Right lobe of liver (tissue), 6 donors: Measurements from ENCODE around the gene GARIN5A. TPM values are rescaled to one million over a fixed set of nuclear protein-coding genes. Genes with fewer than 3 reads are reported as not detected.
"Not testable (repeated sequence)": the region's sequence is repeated elsewhere in the genome, so short reads cannot be mapped to it uniquely, and the experiment has no call there.

Source experiments
- ATAC-seq, 4 donors: fragments of 200-7000 bp; cut with Tn5 transposase; one replicate each; pipeline ENCODE4 v1.9.1; 2020; ENCODE audit warnings: mild to moderate bottlenecking in 4 of 4, moderate library complexity in 4 of 4
- DNase-seq, 3 donors: peaks; one replicate each; pipeline ENCODE4 v3.0.0-alpha.2; 2020
- H3K27ac ChIP-seq, 3 donors: fragments of 200-600 bp; one replicate each; pipeline ENCODE4 v1.8.0; 2022
- H3K27me3 ChIP-seq, 2 donors: fragments of 200-600 bp; one replicate each; pipeline ENCODE4 v1.8.0; 2022
- H3K36me3 ChIP-seq, 4 donors: fragments of 200-600 bp; sonication (generic) in 1 of 4; one replicate each; pipeline versions ENCODE4 v1.5.1 to v1.8.0; 2017 to 2022; ENCODE audit warnings: control low read depth in 1 of 4
- H3K4me1 ChIP-seq, 4 donors: fragments of 200-600 bp; sonication (generic) in 1 of 4; one replicate each; pipeline versions ENCODE4 v1.5.1 to v1.8.0; 2017 to 2022; ENCODE audit warnings: control low read depth in 1 of 4
- H3K4me3 ChIP-seq, 3 donors: fragments of 200-600 bp; one replicate each; pipeline ENCODE4 v1.8.0; 2022
- H3K9me3 ChIP-seq, 4 donors: fragments of 200-600 bp; sonication (generic) in 1 of 4; one replicate each; pipeline versions ENCODE4 v1.5.1 to v1.8.0; 2017 to 2022; ENCODE audit warnings: control low read depth in 1 of 4
- CTCF ChIP-seq, 4 donors: fragments of 200-600 bp in 3 of 4; fragments of 450-650 bp in 1 of 4; IDR thresholded peaks; one replicate each; pipeline versions ENCODE4 v1.5.1 to v1.8.0; 2016 to 2022; ENCODE audit warnings: antibody characterized with exemption in 4 of 4, mild to moderate bottlenecking in 2 of 4
- POLR2A ChIP-seq: fragments of 450-650 bp; IDR thresholded peaks from one replicate; pipeline ENCODE4 v1.6.1; 2017; ENCODE audit warnings: antibody characterized with exemption, mild to moderate bottlenecking
- WGBS: methylation state at CpG from one replicate; pipeline ENCODE4 v1.1.6; 2018; ENCODE audit warnings: low coverage, low lambda C conversion rate; ENCODE audit not compliant: insufficient coverage; ENCODE audit errors: missing lambda C conversion rate; 5-methylcytosine and 5-hydroxymethylcytosine counted together
- intact Hi-C, 2 donors: fragments of 100-400 bp; cut with DNase I; formaldehyde crosslinking; loops; one replicate each; pipeline versions ENCODE4 v1.11.2 to v1.14.1; 2022
- total RNA-seq, 6 experiments: library from RNA; depleted of rRNA in 2 of 6; stranded (reverse); fragments of >200 nt in 2 of 6; fragmentation: NEBNext Ultra II Directional in 3 of 6; extraction: Animal tissue kit (Norgen Biotek cat#: 25700) in 3 of 6; gene quantifications; one replicate each; pipeline versions ENCODE4 v1.1.0 to v1.2.4, GENCODE V29; 2016 to 2023
- donor health status: DM: no; HTN: yes; CAD: no.
- donor health status: DM: no; HTN: no; CAD: no.
- donor health status: DM: no; HTN: no; CAD: no.
- donor health status: DM: no; HTN: yes; CAD: no.
- donor health status: DM: no; HTN: yes; CAD: no.

The GARIN5A gene
- total RNA-seq, 6 experiments from 2014 or later, result 0.68 to 2.3 (median 1.5) TPM

GRCh38 chr19:50477751-50478515 lies 1.3 kb upstream of the GARIN5A start:
- WGBS, result 98% methylated on average over 9 of the region's 17 CpGs

GRCh38 chr19:50476907-50477238 lies 225 bp upstream of the GARIN5A start:
- H3K4me1 ChIP-seq, result peaks cover 0 to 6% (median 2%) of the 10 kb centered on the region in 4 donors
- TF ChIP-seq CTCF (IDR thresholded peaks at IDR 0.05) (no peak), POLR2A (no peak)
- H3K27ac ChIP-seq, result peak overlapping the region in 1 of 3 donors; percentile 56
- 22% methylated on average over 20 of the region's 20 CpGs for WGBS
- H3K27me3 ChIP-seq, result no peaks in the 10 kb centered on the region
- H3K36me3 ChIP-seq, result peaks cover 3 to 22% (median 7%) of the 10 kb centered on the region in 4 donors
- DNase-seq (no peak), ATAC-seq (no peak)
- no peaks in the 10 kb centered on the region for H3K9me3 ChIP-seq
- intact Hi-C loops, result no loop called here
- peak overlapping the region; percentile 79 to 99 (median 91) for H3K4me3 ChIP-seq

More at GRCh38 chr19:50477751-50478515, 1.3 kb upstream of the GARIN5A start:
- Histone ChIP-seq H3K27ac (no peak overlapping the region), H3K4me3 (no peak overlapping the region), H3K4me1 (peaks cover 0 to 6% (median 2%) of the 10 kb centered on the region in 4 donors), H3K9me3 (no peaks in the 10 kb centered on the region), H3K36me3 (peaks cover 3 to 22% (median 7%) of the 10 kb centered on the region in 4 donors), H3K27me3 (no peaks in the 10 kb centered on the region)
- intact Hi-C loops, result no loop called here
- TF ChIP-seq POLR2A (no peak), CTCF (IDR thresholded peaks at IDR 0.05) (no peak)
- ATAC-seq, result no peak
- peak in 1 of 3 donors; percentile 33 for DNase-seq

- intact Hi-C loops, result no loop called here
- DNase-seq (no peak), ATAC-seq (no peak)
- Histone ChIP-seq H3K27ac (no peak overlapping the region), H3K27me3 (no peaks in the 10 kb centered on the region), H3K9me3 (no peaks in the 10 kb centered on the region), H3K36me3 (peaks cover 3 to 19% (median 6%) of the 10 kb centered on the region in 4 donors), H3K4me1 (peaks cover 0 to 6% (median 2%) of the 10 kb centered on the region in 4 donors), H3K4me3 (peak overlapping the region; percentile 79 to 99 (median 91))
- TF ChIP-seq CTCF (IDR thresholded peaks at IDR 0.05) (no peak), POLR2A (no peak)
- WGBS, result 69% methylated on average over 3 of the region's 29 CpGs
Measured at GRCh38 chr19:50475736-50476223, 868 bp downstream of the GARIN5A start.

GRCh38 chr19:50475101-50475568 lies 1.5 kb downstream of the GARIN5A start:
- ATAC-seq, result peak in 2 of 4 donors; percentile 8 to 34
- Histone ChIP-seq H3K27ac (no peak overlapping the region), H3K4me3 (no peak overlapping the region), H3K9me3 (no peaks in the 10 kb centered on the region), H3K27me3 (no peaks in the 10 kb centered on the region), H3K36me3 (peaks cover 0 to 13% (median 4%) of the 10 kb centered on the region in 4 donors), H3K4me1 (peaks cover 0 to 6% (median 2%) of the 10 kb centered on the region in 4 donors)
- TF ChIP-seq POLR2A, result no peak
- no peak for TF ChIP-seq CTCF (IDR thresholded peaks at IDR 0.05)
- WGBS, result 36% methylated on average over 5 of the region's 12 CpGs
- intact Hi-C loops, result no loop called here
- peak in 2 of 3 donors; percentile 64 to 66 for DNase-seq

GRCh38 chr19:50473336-50473735 lies 3.3 kb downstream of the GARIN5A start:
- intact Hi-C loops, H3K27ac ChIP-seq, H3K27me3 ChIP-seq, ATAC-seq, H3K9me3 ChIP-seq, H3K4me1 ChIP-seq, H3K36me3 ChIP-seq, H3K4me3 ChIP-seq: not testable (repeated sequence)
- peak in 1 of 3 donors; percentile 6 for DNase-seq
- 65% methylated on average over 3 of the region's 3 CpGs for WGBS
